ENCODE data around the gene CSNK1D.
A peak's percentile ranks its signal among the peaks of the same experiment; 100 is the strongest.

Gene CSNK1D

GRCh38 chr17:82273327-82274133, at the start of gene CSNK1D:
Gene CSNK1D, minus strand, starts transcription at chr17:82273700. Its CDS starts 319 bp downstream, at chr17:82273381.
- DNase-seq (ENCODE audit: low read depth) = peak; percentile 36

GRCh38 chr17:82322526-82323453, 49.3 kb upstream of the CSNK1D start:
- DNase-seq (ENCODE audit: low read depth) = no peak

- DNase-seq (ENCODE audit: low read depth) = no peak
These were observed 48.5 kb upstream of the CSNK1D start for GRCh38 chr17:82321947-82322466.

GRCh38 chr17:82320956-82321927, 47.7 kb upstream of the CSNK1D start:
- no peak for DNase-seq (ENCODE audit: low read depth)

- no peak for DNase-seq (ENCODE audit: low read depth)
These were observed 46.8 kb upstream of the CSNK1D start for GRCh38 chr17:82320140-82320840.

GRCh38 chr17:82319619-82320062, 46.1 kb upstream of the CSNK1D start:
- DNase-seq (ENCODE audit: low read depth) = no peak

- DNase-seq (ENCODE audit: low read depth) = no peak
These were observed 45.5 kb upstream of the CSNK1D start for GRCh38 chr17:82318772-82319606.

GRCh38 chr17:82318169-82318498, 44.6 kb upstream of the CSNK1D start:
- DNase-seq (ENCODE audit: low read depth) = no peak

GRCh38 chr17:82317394-82318168, 44.1 kb upstream of the CSNK1D start, which contains the start of gene CD7:
Gene CD7, minus strand, starts transcription at chr17:82317608. Its CDS starts 113 bp downstream, at chr17:82317495.
- no peak for DNase-seq (ENCODE audit: low read depth)

GRCh38 chr17:82316651-82317393, 43.3 kb upstream of the CSNK1D start:
- no peak for DNase-seq (ENCODE audit: low read depth)

GRCh38 chr17:82315703-82316358, 42.3 kb upstream of the CSNK1D start:
- no peak for DNase-seq (ENCODE audit: low read depth)

GRCh38 chr17:82314727-82315605, 41.5 kb upstream of the CSNK1D start:
- DNase-seq (ENCODE audit: low read depth) = no peak

GRCh38 chr17:82314012-82314726, 40.7 kb upstream of the CSNK1D start:
- DNase-seq (ENCODE audit: low read depth) = no peak

- no peak for DNase-seq (ENCODE audit: low read depth)
These were observed 39.9 kb upstream of the CSNK1D start for GRCh38 chr17:82313195-82314011.

- no peak for DNase-seq (ENCODE audit: low read depth)
These were observed 38.5 kb upstream of the CSNK1D start for GRCh38 chr17:82311971-82312370.
